Ascending aorta (tissue), 2 donors: Measurements from ENCODE around the gene TMEM187. TPM values are rescaled to one million over a fixed set of nuclear protein-coding genes. Genes with fewer than 3 reads are reported as not detected.

ENCODE experiments used
- DNase-seq, 2 donors: peaks; one replicate each; pipeline ENCODE4 v3.0.0-alpha.2; 2019; ENCODE audit warnings: low spot score in 2 of 2
- H3K27ac ChIP-seq, 2 donors: fragments of 200-600 bp; sonication (generic); one replicate each; pipeline ENCODE4 v1.5.1; 2016 to 2017; ENCODE audit warnings: mild to moderate bottlenecking in 1 of 2
- H3K27me3 ChIP-seq: fragments of 200-600 bp; sonication (generic); one replicate; pipeline ENCODE4 v1.5.1; 2017
- H3K36me3 ChIP-seq, 2 donors: fragments of 200-600 bp; sonication (generic); one replicate each; pipeline ENCODE4 v1.5.1; 2016
- H3K4me1 ChIP-seq, 2 donors: fragments of 200-600 bp; sonication (generic); one replicate each; pipeline ENCODE4 v1.5.1; 2016 to 2017; ENCODE audit warnings: mild to moderate bottlenecking in 1 of 2
- H3K4me3 ChIP-seq, 2 donors: fragments of 200-600 bp; sonication (generic); one replicate each; pipeline ENCODE4 v1.5.1; 2016 to 2017; ENCODE audit warnings: mild to moderate bottlenecking in 1 of 2
- H3K9me3 ChIP-seq, 2 donors: fragments of 200-600 bp; sonication (generic); one replicate each; pipeline ENCODE4 v1.5.1; 2016
- CTCF ChIP-seq, 3 experiments: fragments of 200-600 bp in 2 of 3; fragments of 450-650 bp in 1 of 3; sonication (generic) in 2 of 3; IDR thresholded peaks; one replicate each; pipeline ENCODE4 v1.5.1; 2016 to 2019; ENCODE audit warnings: antibody characterized with exemption in 3 of 3, mild to moderate bottlenecking in 1 of 3, moderate library complexity in 1 of 3
- intact Hi-C: fragments of 100-400 bp; cut with DNase I; formaldehyde crosslinking; loops from one replicate; pipeline ENCODE4 v1.15.1; 2023
- total RNA-seq: library from RNA; depleted of rRNA; stranded (reverse); fragments of >200 nt; gene quantifications from one replicate; pipeline ENCODE4 v1.1.0, GENCODE V29; 2016

The TMEM187 gene
- total RNA-seq, 1 donor from 2014 or later, result 4.4 TPM

GRCh38 chrX:153925739-153926551 is 46.6 kb upstream of the TMEM187 start, which contains the start of gene ARHGAP4:
Gene ARHGAP4 (minus strand): TSS chrX:153926264. CDS start chrX:153926202, 62 bp downstream.
- no peaks in the 10 kb centered on the region for H3K9me3 ChIP-seq
- H3K4me3 ChIP-seq, result peak within 1 kb of the TSS; percentile 66 to 76
- intact Hi-C loops, result no loop called here
- H3K27ac ChIP-seq, result peak within 1 kb of the TSS; percentile 92 to 97
- H3K4me1 ChIP-seq, result peaks cover 8 to 11% of the 10 kb centered on the region in 2 donors
- no peaks in the 10 kb centered on the region for H3K27me3 ChIP-seq
- DNase-seq, result no peak
- H3K36me3 ChIP-seq, result peaks cover 7 to 12% of the 10 kb centered on the region in 2 donors
- TF ChIP-seq CTCF (IDR thresholded peaks at IDR 0.05), result no peak

GRCh38 chrX:153926552-153926857 is 46.0 kb upstream of the TMEM187 start:
- TF ChIP-seq CTCF (IDR thresholded peaks at IDR 0.05), result no peak
- no peaks in the 10 kb centered on the region for H3K9me3 ChIP-seq
- peak overlapping the region in 1 of 2 donors; percentile 76 for H3K4me3 ChIP-seq
- H3K27me3 ChIP-seq, result no peaks in the 10 kb centered on the region
- peaks cover 8 to 11% of the 10 kb centered on the region in 2 donors for H3K4me1 ChIP-seq
- DNase-seq, result peak in 1 of 2 donors; percentile 37
- intact Hi-C loops, result no loop called here
- H3K36me3 ChIP-seq, result peaks cover 10 to 16% of the 10 kb centered on the region in 2 donors
- H3K27ac ChIP-seq, result peak overlapping the region; percentile 92 to 97

- peaks cover 15 to 21% of the 10 kb centered on the region in 2 donors for H3K36me3 ChIP-seq
- H3K4me1 ChIP-seq, result peaks cover 8 to 11% of the 10 kb centered on the region in 2 donors
- peak in 1 of 2 donors; percentile 73 for DNase-seq
- intact Hi-C loops, result no loop called here
- H3K27me3 ChIP-seq, result no peaks in the 10 kb centered on the region
- H3K4me3 ChIP-seq, result peak overlapping the region; percentile 66 to 76
- no peaks in the 10 kb centered on the region for H3K9me3 ChIP-seq
- TF ChIP-seq CTCF (IDR thresholded peaks at IDR 0.05), result no peak
- peak overlapping the region; percentile 92 to 97 for H3K27ac ChIP-seq
These were observed 45.5 kb upstream of the TMEM187 start for GRCh38 chrX:153926858-153927671.

GRCh38 chrX:153927672-153927921 is 45.0 kb upstream of the TMEM187 start:
- Histone ChIP-seq H3K4me3 (peak overlapping the region; percentile 66 to 76), H3K4me1 (peaks cover 8 to 11% of the 10 kb centered on the region in 2 donors), H3K9me3 (no peaks in the 10 kb centered on the region), H3K27me3 (no peaks in the 10 kb centered on the region), H3K36me3 (peaks cover 19 to 24% of the 10 kb centered on the region in 2 donors), H3K27ac (peak overlapping the region; percentile 92 to 97)
- intact Hi-C loops, result no loop called here
- no peak for TF ChIP-seq CTCF (IDR thresholded peaks at IDR 0.05)
- no peak for DNase-seq

- Histone ChIP-seq H3K9me3 (no peaks in the 10 kb centered on the region), H3K4me3 (peak overlapping the region; percentile 66 to 76), H3K36me3 (peaks cover 19 to 26% of the 10 kb centered on the region in 2 donors), H3K4me1 (peaks cover 6 to 9% of the 10 kb centered on the region in 2 donors), H3K27me3 (no peaks in the 10 kb centered on the region), H3K27ac (peak overlapping the region; percentile 92 to 97)
- intact Hi-C loops, result loop anchor here (1.0 to 2.0 kb wide), 4 partner anchors 25 to 204 kb away; partner anchors contain the start of genes ABCD1, BCAP31, IDH3G and SSR4
- TF ChIP-seq CTCF (IDR thresholded peaks at IDR 0.05), result peak in 1 of 3 experiments; percentile 25
- peak; percentile 91 to 98 for DNase-seq
These were observed 44.4 kb upstream of the TMEM187 start for GRCh38 chrX:153927922-153928760.
